K562 (cell line): Measurements from ENCODE around the gene KRT36.

Experiments
- CEBPB ChIP-seq: fragments of 450-650 bp; IDR thresholded peaks from 2 replicates; pipeline ENCODE4 v1.6.1; 2016; ENCODE audit warnings: missing genetic modification characterization, missing compliant biosample characterization
- CHD2 ChIP-seq: IDR thresholded peaks from 2 replicates; pipeline ENCODE4 v1.6.1; 2011; ENCODE audit warnings: low read depth, low read length
- ETV6 ChIP-seq, 3 experiments: fragments of 150-350 bp in 1 of 3; sonication (generic) in 1 of 3; formaldehyde crosslinking in 1 of 3; IDR thresholded peaks; 2 replicates each; pipeline versions ENCODE4 v1.6.1 to v1.8.0; 2014 to 2022; ENCODE audit warnings: borderline replicate concordance in 2 of 3, low read depth in 2 of 3, antibody characterized with exemption in 1 of 3, low read length in 1 of 3, mild to moderate bottlenecking in 1 of 3, missing genetic modification reagents in 1 of 3
- KDM1A ChIP-seq, 2 experiments: fragments of 450-650 bp; IDR thresholded peaks; 2 replicates each; pipeline ENCODE4 v1.6.1; 2016; ENCODE audit warnings: mild to moderate bottlenecking in 2 of 2
- LARP7 ChIP-seq: fragments of 450-650 bp; IDR thresholded peaks from 2 replicates; pipeline ENCODE4 v1.6.1; 2016
- MYC ChIP-seq, 2 experiments: fragments of 250-450 bp in 1 of 2; sonication (Bioruptor Pico) in 1 of 2; IDR thresholded peaks; 2 replicates each; pipeline versions ENCODE4 v1.5.1 to v1.6.1; 2012 to 2021; ENCODE audit warnings: low read depth in 2 of 2, borderline replicate concordance in 1 of 2, improper control_type of control experiment in 1 of 2, low read length in 1 of 2, mild to moderate bottlenecking in 1 of 2, moderate library complexity in 1 of 2
- POLR2A ChIP-seq: fragments of 450-650 bp; conservative IDR thresholded peaks from 2 replicates; pipeline ENCODE4 v1.6.1; 2016
- SMARCA5 ChIP-seq: fragments of 450-650 bp; IDR thresholded peaks from 2 replicates; pipeline ENCODE4 v1.6.1; 2016
- ZZZ3 ChIP-seq: fragments of 450-650 bp; IDR thresholded peaks from 2 replicates; pipeline ENCODE4 v1.6.1; 2016; ENCODE audit warnings: antibody characterized with exemption, mild to moderate bottlenecking, moderate library complexity
- TF ChIP-seq, protein P1 (sequence below): fragments of 450-650 bp; conservative IDR thresholded peaks from 2 replicates; pipeline ENCODE4 v1.6.1; 2016; ENCODE audit warnings: missing genetic modification characterization, low read depth, mild to moderate bottlenecking, missing compliant biosample characterization, moderate library complexity
- TF ChIP-seq, protein P2 (sequence below), 2 experiments: fragments of 450-650 bp; formaldehyde crosslinking in 1 of 2; IDR thresholded peaks; 2 replicates each; pipeline versions ENCODE4 v1.4.0 to v1.6.1; 2014 to 2020; ENCODE audit warnings: mild to moderate bottlenecking in 2 of 2, borderline replicate concordance in 1 of 2, low read depth in 1 of 2
- TF ChIP-seq, protein P3 (sequence below): sonication (generic); formaldehyde crosslinking; IDR thresholded peaks from 2 replicates; pipeline ENCODE4 v1.8.0; 2022; ENCODE audit warnings: missing genetic modification reagents, mild to moderate bottlenecking, borderline replicate concordance
- TF ChIP-seq, protein P4 (sequence below): fragments of 250-450 bp; sonication (Bioruptor Pico); IDR thresholded peaks from 2 replicates; pipeline ENCODE4 v1.8.0; 2021; ENCODE audit warnings: borderline replicate concordance, mild to moderate bottlenecking, moderate library complexity; ENCODE audit not compliant: poor library complexity, severe bottlenecking

DNA sequence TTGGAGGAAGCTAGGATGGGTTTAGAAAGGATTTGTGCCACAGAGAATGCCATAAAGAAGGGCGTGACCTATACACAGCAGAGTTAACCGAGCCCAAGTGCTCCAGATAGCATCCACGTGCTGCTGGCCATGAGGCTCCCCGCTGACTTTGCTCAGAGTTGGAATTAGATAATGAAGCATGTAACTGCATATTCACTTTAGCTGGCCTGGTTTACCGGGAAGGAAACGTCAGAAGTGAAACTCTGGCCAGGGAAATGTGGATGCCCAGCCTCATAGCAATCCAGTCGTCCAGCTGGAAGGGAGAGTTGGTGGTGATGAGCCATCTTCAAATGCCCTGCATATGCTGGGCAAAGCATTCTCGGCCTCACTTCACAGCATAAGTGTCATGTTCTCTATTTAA is 14.8 kb downstream of the KRT36 start:
- TF ChIP-seq ETV6 (IDR thresholded peaks at IDR 0.05; ENCODE audit: borderline replicate concordance in 1 of 2, low read depth in 2 of 2, low read length in 1 of 2) (no peak), ETV6 (CRISPR knock-in tag; IDR thresholded peaks at IDR 0.05; ENCODE audit: borderline replicate concordance) (no peak), SMARCA5 (no peak), POLR2A (no peak), ZZZ3 (no peak), MYC (IDR thresholded peaks at IDR 0.05; ENCODE audit: low read depth, low read length) (no peak), MYC (CRISPR knock-in tag; IDR thresholded peaks at IDR 0.05; ENCODE audit: borderline replicate concordance, low read depth) (no peak), CEBPB (no peak), KDM1A (IDR thresholded peaks at IDR 0.05) (no peak), CHD2 (no peak), LARP7 (no peak)
- TF ChIP-seq, protein P1, sequence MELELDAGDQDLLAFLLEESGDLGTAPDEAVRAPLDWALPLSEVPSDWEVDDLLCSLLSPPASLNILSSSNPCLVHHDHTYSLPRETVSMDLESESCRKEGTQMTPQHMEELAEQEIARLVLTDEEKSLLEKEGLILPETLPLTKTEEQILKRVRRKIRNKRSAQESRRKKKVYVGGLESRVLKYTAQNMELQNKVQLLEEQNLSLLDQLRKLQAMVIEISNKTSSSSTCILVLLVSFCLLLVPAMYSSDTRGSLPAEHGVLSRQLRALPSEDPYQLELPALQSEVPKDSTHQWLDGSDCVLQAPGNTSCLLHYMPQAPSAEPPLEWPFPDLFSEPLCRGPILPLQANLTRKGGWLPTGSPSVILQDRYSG (tag): no peak
- TF ChIP-seq, protein P2, sequence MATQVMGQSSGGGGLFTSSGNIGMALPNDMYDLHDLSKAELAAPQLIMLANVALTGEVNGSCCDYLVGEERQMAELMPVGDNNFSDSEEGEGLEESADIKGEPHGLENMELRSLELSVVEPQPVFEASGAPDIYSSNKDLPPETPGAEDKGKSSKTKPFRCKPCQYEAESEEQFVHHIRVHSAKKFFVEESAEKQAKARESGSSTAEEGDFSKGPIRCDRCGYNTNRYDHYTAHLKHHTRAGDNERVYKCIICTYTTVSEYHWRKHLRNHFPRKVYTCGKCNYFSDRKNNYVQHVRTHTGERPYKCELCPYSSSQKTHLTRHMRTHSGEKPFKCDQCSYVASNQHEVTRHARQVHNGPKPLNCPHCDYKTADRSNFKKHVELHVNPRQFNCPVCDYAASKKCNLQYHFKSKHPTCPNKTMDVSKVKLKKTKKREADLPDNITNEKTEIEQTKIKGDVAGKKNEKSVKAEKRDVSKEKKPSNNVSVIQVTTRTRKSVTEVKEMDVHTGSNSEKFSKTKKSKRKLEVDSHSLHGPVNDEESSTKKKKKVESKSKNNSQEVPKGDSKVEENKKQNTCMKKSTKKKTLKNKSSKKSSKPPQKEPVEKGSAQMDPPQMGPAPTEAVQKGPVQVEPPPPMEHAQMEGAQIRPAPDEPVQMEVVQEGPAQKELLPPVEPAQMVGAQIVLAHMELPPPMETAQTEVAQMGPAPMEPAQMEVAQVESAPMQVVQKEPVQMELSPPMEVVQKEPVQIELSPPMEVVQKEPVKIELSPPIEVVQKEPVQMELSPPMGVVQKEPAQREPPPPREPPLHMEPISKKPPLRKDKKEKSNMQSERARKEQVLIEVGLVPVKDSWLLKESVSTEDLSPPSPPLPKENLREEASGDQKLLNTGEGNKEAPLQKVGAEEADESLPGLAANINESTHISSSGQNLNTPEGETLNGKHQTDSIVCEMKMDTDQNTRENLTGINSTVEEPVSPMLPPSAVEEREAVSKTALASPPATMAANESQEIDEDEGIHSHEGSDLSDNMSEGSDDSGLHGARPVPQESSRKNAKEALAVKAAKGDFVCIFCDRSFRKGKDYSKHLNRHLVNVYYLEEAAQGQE (IDR thresholded peaks at IDR 0.05; ENCODE audit: borderline replicate concordance): no peak
- TF ChIP-seq, protein P2 (CRISPR knock-in tag; IDR thresholded peaks at IDR 0.05; ENCODE audit: low read depth): no peak
- TF ChIP-seq, protein P3, sequence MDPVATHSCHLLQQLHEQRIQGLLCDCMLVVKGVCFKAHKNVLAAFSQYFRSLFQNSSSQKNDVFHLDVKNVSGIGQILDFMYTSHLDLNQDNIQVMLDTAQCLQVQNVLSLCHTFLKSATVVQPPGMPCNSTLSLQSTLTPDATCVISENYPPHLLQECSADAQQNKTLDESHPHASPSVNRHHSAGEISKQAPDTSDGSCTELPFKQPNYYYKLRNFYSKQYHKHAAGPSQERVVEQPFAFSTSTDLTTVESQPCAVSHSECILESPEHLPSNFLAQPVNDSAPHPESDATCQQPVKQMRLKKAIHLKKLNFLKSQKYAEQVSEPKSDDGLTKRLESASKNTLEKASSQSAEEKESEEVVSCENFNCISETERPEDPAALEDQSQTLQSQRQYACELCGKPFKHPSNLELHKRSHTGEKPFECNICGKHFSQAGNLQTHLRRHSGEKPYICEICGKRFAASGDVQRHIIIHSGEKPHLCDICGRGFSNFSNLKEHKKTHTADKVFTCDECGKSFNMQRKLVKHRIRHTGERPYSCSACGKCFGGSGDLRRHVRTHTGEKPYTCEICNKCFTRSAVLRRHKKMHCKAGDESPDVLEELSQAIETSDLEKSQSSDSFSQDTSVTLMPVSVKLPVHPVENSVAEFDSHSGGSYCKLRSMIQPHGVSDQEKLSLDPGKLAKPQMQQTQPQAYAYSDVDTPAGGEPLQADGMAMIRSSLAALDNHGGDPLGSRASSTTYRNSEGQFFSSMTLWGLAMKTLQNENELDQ (CRISPR knock-in tag): no peak
- TF ChIP-seq, protein P4, sequence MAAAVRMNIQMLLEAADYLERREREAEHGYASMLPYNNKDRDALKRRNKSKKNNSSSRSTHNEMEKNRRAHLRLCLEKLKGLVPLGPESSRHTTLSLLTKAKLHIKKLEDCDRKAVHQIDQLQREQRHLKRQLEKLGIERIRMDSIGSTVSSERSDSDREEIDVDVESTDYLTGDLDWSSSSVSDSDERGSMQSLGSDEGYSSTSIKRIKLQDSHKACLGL (CRISPR knock-in tag): no peak
